GM19239 (cell line): ENCODE data around the gene METRNL.
"Not testable (repeated sequence)": the region's sequence is repeated elsewhere in the genome, so short reads cannot be mapped to it uniquely, and the experiment has no call there.

Experiments used
- DNase-seq: peaks from one replicate; pipeline ENCODE4 v3.0.0; 2011; ENCODE audit warnings: low spot score; ENCODE audit not compliant: insufficient read length
- FAIRE-seq: peaks from 2 replicates; lab custom pipeline; 2011; peaks lifted over from hg19 to GRCh38; lab: Jason Lieb, UNC

METRNL gene

GRCh38 chr17:83065660-83066542 is 13.5 kb upstream of the METRNL start:
- FAIRE-seq (no peak), DNase-seq (no peak)

- FAIRE-seq, DNase-seq: not testable (repeated sequence)
Measured at GRCh38 chr17:83066543-83066890, 12.9 kb upstream of the METRNL start.

GRCh38 chr17:83067071-83067717 is 12.2 kb upstream of the METRNL start:
- FAIRE-seq (no peak), DNase-seq (no peak)

GRCh38 chr17:83067718-83068261 is 11.6 kb upstream of the METRNL start:
- FAIRE-seq: no peak
- DNase-seq: no peak

GRCh38 chr17:83068641-83069570 is 10.5 kb upstream of the METRNL start:
- FAIRE-seq (no peak), DNase-seq (no peak)

GRCh38 chr17:83069571-83069906 is 9.9 kb upstream of the METRNL start:
- no peak for DNase-seq
- FAIRE-seq: no peak

- DNase-seq (no peak), FAIRE-seq (no peak)
Measured at GRCh38 chr17:83069931-83070742, 9.3 kb upstream of the METRNL start.

GRCh38 chr17:83070800-83071341 is 8.5 kb upstream of the METRNL start:
- FAIRE-seq: no peak

GRCh38 chr17:83071365-83071764 is 8.0 kb upstream of the METRNL start:
- DNase-seq (no peak), FAIRE-seq (no peak)

More at GRCh38 chr17:83070800-83071341, 8.5 kb upstream of the METRNL start:
- no peak for DNase-seq

GRCh38 chr17:83071966-83072562 is 7.3 kb upstream of the METRNL start:
- DNase-seq: no peak
- no peak for FAIRE-seq

- DNase-seq (no peak), FAIRE-seq (no peak)
Measured at GRCh38 chr17:83072600-83073358, 6.6 kb upstream of the METRNL start.

- FAIRE-seq (no peak), DNase-seq (no peak)
Measured at GRCh38 chr17:83073389-83074063, 5.9 kb upstream of the METRNL start.

GRCh38 chr17:83074486-83075223 is 4.8 kb upstream of the METRNL start:
- FAIRE-seq: no peak

GRCh38 chr17:83075270-83075880 is 4.0 kb upstream of the METRNL start:
- no peak for DNase-seq
- no peak for FAIRE-seq

More at GRCh38 chr17:83074486-83075223, 4.8 kb upstream of the METRNL start:
- DNase-seq: no peak

- no peak for DNase-seq
- no peak for FAIRE-seq
Measured at GRCh38 chr17:83076938-83077337, 2.5 kb upstream of the METRNL start.

- DNase-seq (no peak), FAIRE-seq (no peak)
Measured at GRCh38 chr17:83077411-83077810, 2.0 kb upstream of the METRNL start.

- FAIRE-seq (no peak), DNase-seq (no peak)
Measured at GRCh38 chr17:83077939-83078338, 1.5 kb upstream of the METRNL start.
